Neural progenitor cell (in vitro differentiated cells): ENCODE data around the gene LGR5. TPM values are rescaled to one million over a fixed set of nuclear protein-coding genes. Genes with fewer than 3 reads are reported as not detected.

Experiments
- DNase-seq: peaks from one replicate; pipeline ENCODE4 v3.0.0-alpha.2; 2016; ENCODE audit warnings: low spot score
- H2AFZ ChIP-seq: fragments of 200-600 bp; sonication (generic); replicated peaks from 2 replicates; pipeline ENCODE4 v1.6.1; 2016; ENCODE audit warnings: antibody characterized with exemption
- H3F3A ChIP-seq: fragments of 200-600 bp; sonication (generic); 2 replicates; pipeline ENCODE4 v1.6.1; 2016; ENCODE audit warnings: antibody characterized with exemption, low read depth
- H3K27ac ChIP-seq: fragments of 200-600 bp; sonication (generic); 2 replicates; pipeline ENCODE4 v1.5.1; 2016; ENCODE audit warnings: mild to moderate bottlenecking
- H3K27me3 ChIP-seq: fragments of 200-600 bp; sonication (generic); 2 replicates; pipeline ENCODE4 v1.6.1; 2016; ENCODE audit warnings: mild to moderate bottlenecking, moderate library complexity
- H3K36me3 ChIP-seq: fragments of 200-600 bp; sonication (generic); 2 replicates; pipeline ENCODE4 v1.5.1; 2016
- H3K4me1 ChIP-seq: fragments of 200-600 bp; sonication (generic); 2 replicates; pipeline ENCODE4 v1.6.1; 2016; ENCODE audit warnings: mixed run types
- H3K4me2 ChIP-seq: fragments of 200-600 bp; sonication (generic); 2 replicates; pipeline ENCODE4 v1.6.1; 2016
- H3K4me3 ChIP-seq: fragments of 200-600 bp; sonication (generic); 2 replicates; pipeline ENCODE4 v1.5.1; 2016
- H3K79me2 ChIP-seq: fragments of 200-600 bp; sonication (generic); 2 replicates; pipeline ENCODE4 v1.6.1; 2016; ENCODE audit warnings: low read depth
- H3K9ac ChIP-seq: fragments of 200-600 bp; sonication (generic); 2 replicates; pipeline ENCODE4 v1.6.1; 2016
- H3K9me3 ChIP-seq: fragments of 200-600 bp; sonication (generic); 2 replicates; pipeline ENCODE4 v1.5.1; 2016; ENCODE audit warnings: low read depth
- H4K20me1 ChIP-seq: fragments of 200-600 bp; sonication (generic); 2 replicates; pipeline ENCODE4 v1.6.1; 2016; ENCODE audit warnings: low read depth
- H3K27ac Mint-ChIP-seq: 3 replicates; pipeline ENCODE4 v1.8.0; 2021; ENCODE audit warnings: mixed read lengths
- H3K27me3 Mint-ChIP-seq: 2 replicates; pipeline ENCODE4 v1.8.0; 2022; ENCODE audit warnings: low read depth, mild to moderate bottlenecking, inconsistent platforms, moderate library complexity, mixed read lengths; ENCODE audit not compliant: insufficient read depth
- H3K36me3 Mint-ChIP-seq: 3 replicates; pipeline ENCODE4 v1.8.0; 2021; ENCODE audit warnings: mixed read lengths
- H3K4me1 Mint-ChIP-seq: 3 replicates; pipeline ENCODE4 v1.8.0; 2021; ENCODE audit warnings: mixed read lengths
- H3K4me3 Mint-ChIP-seq: 3 replicates; pipeline ENCODE4 v1.8.0; 2021; ENCODE audit warnings: mild to moderate bottlenecking, moderate library complexity, mixed read lengths
- H3K9me3 Mint-ChIP-seq: 3 replicates; pipeline ENCODE4 v1.8.0; 2020; ENCODE audit warnings: mixed read lengths
- EZH2 ChIP-seq: fragments of 200-600 bp; sonication (generic); IDR thresholded peaks from 2 replicates; pipeline ENCODE4 v1.6.1; 2017; ENCODE audit warnings: antibody characterized with exemption, mild to moderate bottlenecking, moderate library complexity
- EZH2phosphoT487 ChIP-seq: fragments of 200-600 bp; sonication (generic); IDR thresholded peaks from 2 replicates; pipeline ENCODE4 v1.6.1; 2017; ENCODE audit warnings: antibody characterized with exemption
- total RNA-seq: library from RNA; depleted of rRNA; stranded (reverse); fragments of >200 nt; gene quantifications from 2 replicates; pipeline ENCODE4 v1.2.3, GENCODE V29; 2015; ENCODE audit warnings: low replicate concordance
- TF ChIP-seq, protein P1 (sequence below): fragments of 200-600 bp; sonication (generic); IDR thresholded peaks from 2 replicates; pipeline ENCODE4 v1.5.1; 2017; ENCODE audit warnings: antibody characterized with exemption, mild to moderate bottlenecking

Gene LGR5
- total RNA-seq, 1 donor from 2014 or later, result 1.4 TPM

DNA sequence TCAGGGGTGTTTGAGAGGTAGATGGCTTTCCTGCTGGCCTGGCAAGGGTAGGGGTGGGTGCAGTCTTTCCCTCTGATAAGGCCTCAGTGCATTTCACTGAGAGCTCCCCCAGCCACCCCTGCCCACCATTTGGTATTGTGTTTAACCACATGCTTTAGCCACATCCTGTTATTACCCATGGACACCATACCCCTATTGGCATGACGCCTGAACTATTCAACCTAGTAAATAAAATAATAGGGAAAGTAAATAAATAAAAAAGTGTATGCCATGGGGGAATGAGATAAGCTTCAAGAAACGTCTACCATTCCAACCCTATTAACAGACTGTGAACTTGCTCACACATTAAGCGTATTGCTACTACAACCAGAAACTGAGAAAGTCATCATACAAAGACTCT lies 7.6 kb upstream of the LGR5 start:
- H3K27me3 ChIP-seq, result peaks cover 3% of the 10 kb centered on the region
- H3K36me3 Mint-ChIP-seq, result peaks cover 10% of the 10 kb centered on the region
- no peak overlapping the region for H3K9ac ChIP-seq
- no peaks in the 10 kb centered on the region for H3K36me3 ChIP-seq
- TF ChIP-seq EZH2, result no peak
- no peak for TF ChIP-seq EZH2phosphoT487
- TF ChIP-seq, protein P1, sequence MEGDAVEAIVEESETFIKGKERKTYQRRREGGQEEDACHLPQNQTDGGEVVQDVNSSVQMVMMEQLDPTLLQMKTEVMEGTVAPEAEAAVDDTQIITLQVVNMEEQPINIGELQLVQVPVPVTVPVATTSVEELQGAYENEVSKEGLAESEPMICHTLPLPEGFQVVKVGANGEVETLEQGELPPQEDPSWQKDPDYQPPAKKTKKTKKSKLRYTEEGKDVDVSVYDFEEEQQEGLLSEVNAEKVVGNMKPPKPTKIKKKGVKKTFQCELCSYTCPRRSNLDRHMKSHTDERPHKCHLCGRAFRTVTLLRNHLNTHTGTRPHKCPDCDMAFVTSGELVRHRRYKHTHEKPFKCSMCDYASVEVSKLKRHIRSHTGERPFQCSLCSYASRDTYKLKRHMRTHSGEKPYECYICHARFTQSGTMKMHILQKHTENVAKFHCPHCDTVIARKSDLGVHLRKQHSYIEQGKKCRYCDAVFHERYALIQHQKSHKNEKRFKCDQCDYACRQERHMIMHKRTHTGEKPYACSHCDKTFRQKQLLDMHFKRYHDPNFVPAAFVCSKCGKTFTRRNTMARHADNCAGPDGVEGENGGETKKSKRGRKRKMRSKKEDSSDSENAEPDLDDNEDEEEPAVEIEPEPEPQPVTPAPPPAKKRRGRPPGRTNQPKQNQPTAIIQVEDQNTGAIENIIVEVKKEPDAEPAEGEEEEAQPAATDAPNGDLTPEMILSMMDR, result no peak
- no peak overlapping the region for H3K4me2 ChIP-seq
- no peaks in the 10 kb centered on the region for H4K20me1 ChIP-seq
- no peak overlapping the region for H3K4me3 ChIP-seq
- H3K4me3 Mint-ChIP-seq, result no peak overlapping the region
- no peaks in the 10 kb centered on the region for H3K9me3 ChIP-seq
- peaks cover 32% of the 10 kb centered on the region for H3K9me3 Mint-ChIP-seq
- no peak overlapping the region for H3K27ac Mint-ChIP-seq
- no peak overlapping the region for H2AFZ ChIP-seq
- no peak for DNase-seq
- H3K27ac ChIP-seq, result no peak overlapping the region
- no peaks in the 10 kb centered on the region for H3K4me1 Mint-ChIP-seq
- no peaks in the 10 kb centered on the region for H3K4me1 ChIP-seq
- H3K79me2 ChIP-seq, result no peaks in the 10 kb centered on the region
- H3K27me3 Mint-ChIP-seq, result peaks cover 2% of the 10 kb centered on the region
- no peaks in the 10 kb centered on the region for H3F3A ChIP-seq

DNA sequence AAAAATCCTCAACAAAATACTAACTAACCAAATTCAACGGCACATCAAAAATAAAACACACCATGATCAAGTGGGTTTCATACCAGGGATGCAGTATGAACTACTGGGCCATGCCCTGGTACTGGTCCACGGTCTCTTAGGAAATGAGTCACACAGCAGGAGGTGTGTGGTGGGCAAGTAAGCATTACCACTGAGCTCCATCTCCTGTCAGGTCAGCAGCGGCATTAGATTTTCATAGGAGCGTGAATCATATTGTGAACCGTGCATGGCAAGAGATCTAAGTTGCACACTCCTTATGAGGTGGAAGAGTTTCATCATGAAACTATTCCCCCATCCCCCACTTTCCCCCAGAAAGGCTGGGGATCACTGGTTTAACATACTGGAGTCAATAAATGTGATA lies 6.7 kb upstream of the LGR5 start:
- Mint-ChIP-seq H3K36me3 (peaks cover 13% of the 10 kb centered on the region), H3K27ac (no peak overlapping the region), H3K4me3 (no peak overlapping the region), H3K27me3 (peaks cover 7% of the 10 kb centered on the region), H3K4me1 (no peaks in the 10 kb centered on the region), H3K9me3 (peaks cover 40% of the 10 kb centered on the region)
- DNase-seq, result no peak
- no peak overlapping the region for H3K9ac ChIP-seq
- H3K27ac ChIP-seq, result no peak overlapping the region
- no peaks in the 10 kb centered on the region for H4K20me1 ChIP-seq
- TF ChIP-seq EZH2 (no peak), EZH2phosphoT487 (no peak)
- TF ChIP-seq, protein P1, result no peak
- H2AFZ ChIP-seq, result no peak overlapping the region
- no peaks in the 10 kb centered on the region for H3K79me2 ChIP-seq
- no peaks in the 10 kb centered on the region for H3K4me1 ChIP-seq
- no peaks in the 10 kb centered on the region for H3F3A ChIP-seq
- H3K4me3 ChIP-seq, result no peak overlapping the region
- H3K27me3 ChIP-seq, result peaks cover 13% of the 10 kb centered on the region
- no peaks in the 10 kb centered on the region for H3K9me3 ChIP-seq
- H3K36me3 ChIP-seq, result no peaks in the 10 kb centered on the region
- H3K4me2 ChIP-seq, result no peak overlapping the region

DNA sequence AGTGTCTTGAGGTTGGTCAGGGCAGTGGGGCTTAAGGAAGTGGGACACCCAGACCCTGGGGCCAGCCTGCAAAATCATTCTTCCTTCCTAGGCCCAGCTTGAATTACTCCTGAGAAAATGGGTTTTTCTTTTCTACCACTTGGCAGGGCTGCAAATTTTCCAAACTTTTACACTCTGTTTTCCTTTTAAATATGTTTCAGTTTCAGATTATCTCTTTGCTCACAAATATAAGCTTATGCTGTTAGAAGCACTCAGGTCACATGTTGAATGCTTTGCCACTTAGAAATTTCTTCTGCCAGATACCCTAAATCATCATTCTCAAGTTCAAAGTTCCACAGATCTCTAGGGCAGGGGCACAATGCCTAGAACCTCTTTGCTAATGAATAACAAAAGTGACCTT lies 2.9 kb upstream of the LGR5 start:
- Mint-ChIP-seq H3K4me3 (no peak overlapping the region), H3K36me3 (peaks cover 13% of the 10 kb centered on the region), H3K4me1 (peaks cover 20% of the 10 kb centered on the region), H3K27ac (no peak overlapping the region), H3K27me3 (peaks cover 25% of the 10 kb centered on the region), H3K9me3 (peaks cover 40% of the 10 kb centered on the region)
- Histone ChIP-seq H3K4me1 (peaks cover 16% of the 10 kb centered on the region), H3K79me2 (no peaks in the 10 kb centered on the region), H3K27me3 (peaks cover 50% of the 10 kb centered on the region), H3K4me3 (no peak overlapping the region), H2AFZ (no peak overlapping the region), H3F3A (peaks cover 6% of the 10 kb centered on the region), H4K20me1 (no peaks in the 10 kb centered on the region), H3K36me3 (no peaks in the 10 kb centered on the region), H3K9ac (no peak overlapping the region), H3K9me3 (no peaks in the 10 kb centered on the region), H3K27ac (no peak overlapping the region), H3K4me2 (no peak overlapping the region)
- no peak for DNase-seq
- TF ChIP-seq EZH2 (no peak), EZH2phosphoT487 (no peak)
- TF ChIP-seq, protein P1, result no peak
